ENCODE results near the gene BUB1. TPM values are rescaled to one million over a fixed set of nuclear protein-coding genes. Genes with fewer than 3 reads are reported as not detected.

Gene BUB1
- total RNA-seq, 1 donor from 2014 or later = 61.7 TPM

Other genes starting within 250 kb of the BUB1 start
- not detected in 2 replicates for gene LIMS4, start 205.2 kb downstream of the BUB1 start, total RNA-seq
- gene RGPD6, start 100.8 kb downstream of the BUB1 start, total RNA-seq = 16.7 and 16.9 TPM in 2 replicates
- 0.69 and 1.0 TPM in 2 replicates for gene ACOXL, start 54.5 kb upstream of the BUB1 start, total RNA-seq